ENCODE data around the gene NHLRC4. TPM values are rescaled to one million over a fixed set of nuclear protein-coding genes. Genes with fewer than 3 reads are reported as not detected.

NHLRC4 gene
- total and polyA plus RNA-seq, 2 of the 4 experiments (the other 2 are of a cell fraction) = 0.72 to 0.84 TPM

DNA sequence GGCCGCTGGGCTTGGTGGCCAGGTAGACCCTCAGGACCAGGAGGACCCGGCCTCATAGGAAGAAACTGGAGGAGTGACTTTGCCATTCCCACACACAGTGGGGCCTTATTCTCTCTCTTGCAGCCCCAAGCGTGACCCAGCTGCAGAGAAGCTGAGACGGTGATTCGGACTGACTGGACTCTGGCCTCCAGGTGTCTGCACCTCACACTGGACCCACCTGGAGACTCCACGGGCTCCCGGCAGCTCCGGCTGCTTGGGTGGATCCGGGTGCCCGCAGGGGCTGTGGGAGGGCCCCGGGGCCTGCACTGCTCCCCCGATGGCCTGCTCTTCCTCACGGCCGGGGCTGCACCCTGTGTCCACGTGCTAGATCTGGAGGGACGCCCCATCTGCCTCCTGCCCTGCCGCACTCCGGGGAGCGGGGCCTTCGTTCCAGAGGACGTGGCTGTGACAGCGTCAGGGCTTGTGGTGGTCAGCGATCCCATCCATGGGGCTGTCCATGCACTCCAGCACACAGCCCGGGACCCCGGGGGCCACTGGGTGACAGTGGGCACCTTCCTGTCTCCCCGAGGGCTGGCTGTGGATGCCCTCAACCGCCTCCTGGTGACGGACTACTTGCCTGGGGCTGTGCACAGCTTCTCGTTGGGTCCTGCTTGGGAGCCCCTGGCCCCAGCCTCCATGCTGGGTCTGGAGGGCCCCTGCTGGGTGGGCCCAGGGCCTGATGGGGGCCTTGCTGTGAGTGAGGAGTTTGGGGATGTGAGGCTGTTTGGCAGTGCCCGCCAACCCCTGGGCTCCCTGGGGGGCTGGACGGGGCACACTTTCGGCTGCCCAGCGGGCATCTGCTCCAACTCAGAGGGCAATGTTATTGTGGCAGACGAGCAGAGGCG lies 810 bp downstream of the NHLRC4 start:
- in situ Hi-C loops (cut with MboI; ENCODE audit: low sequenced_read_pairs) = no loop called here
- Histone ChIP-seq H3K18ac (ENCODE audit: low read depth, low read length) (no peak overlapping the region), H3K4me1 (ENCODE audit: control insufficient read depth, insufficient read depth, low read length) (peaks cover 23% of the 10 kb centered on the region), H3K56ac (ENCODE audit: extremely low read depth, insufficient read depth, low read length) (no peak overlapping the region), H3K4ac (ENCODE audit: low read depth, low read length) (no peak overlapping the region), H3K9me1 (ENCODE audit: insufficient read depth, low read length) (peaks cover 4% of the 10 kb centered on the region; the same call in 1 of the 2 replicates), H3K14ac (replicated peaks; ENCODE audit: low read depth, low read length) (no peak overlapping the region), H2AK5ac (ENCODE audit: low read depth, low read length) (peak overlapping the region; percentile 33; the same call in 1 of the 2 replicates), H3K9me3 (ENCODE audit: control insufficient read depth, insufficient read depth, low read length) (no peaks in the 10 kb centered on the region), H2BK5ac (ENCODE audit: low read depth, low read length, poor library complexity, severe bottlenecking) (no peak overlapping the region), H3K23ac (ENCODE audit: low read depth, low read length) (no peak overlapping the region), H2BK120ac (ENCODE audit: low read depth, low read length) (no peak overlapping the region), H3K79me1 (ENCODE audit: low read depth in 1 of 2, low read length in 2 of 2) (peaks cover 3 to 26% of the 10 kb centered on the region in 2 experiments; a peak in 2 of 4 replicates), H2BK20ac (ENCODE audit: low read depth, low read length) (no peak overlapping the region), H3K27me3 (ENCODE audit: control insufficient read depth, insufficient read depth, low read length) (peaks cover 2% of the 10 kb centered on the region; the same call in 1 of the 2 replicates), H2BK15ac (ENCODE audit: low read depth, low read length) (no peak overlapping the region), H3K4me3 (ENCODE audit: insufficient read depth, low read depth, low read length) (no peak overlapping the region), H2AFZ (replicated peaks; ENCODE audit: low read length, poor library complexity) (peak overlapping the region; percentile 3), H3K27ac (ENCODE audit: insufficient read depth, low read length) (no peak overlapping the region), H2AK9ac (replicated peaks; ENCODE audit: low read depth, low read length, poor library complexity) (peak overlapping the region; percentile 39), H3K4me2 (ENCODE audit: low read depth, low read length) (no peak overlapping the region; the same call in 1 of the 2 replicates), H4K91ac (ENCODE audit: insufficient read depth, low read depth, low read length) (no peak overlapping the region; the same call in 1 of the 2 replicates), H4K5ac (ENCODE audit: low read depth, low read length) (peak overlapping the region; percentile 67), H3K9ac (ENCODE audit: low read depth, low read length) (0 out of 2 replicates have a peak overlapping the region, but pooled peaks have one; percentile 34), H3K36me3 (ENCODE audit: control insufficient read depth, insufficient read depth, low read length) (no peaks in the 10 kb centered on the region), H4K20me1 (ENCODE audit: insufficient read depth, low read length) (peaks cover 8% of the 10 kb centered on the region; the same call in 1 of the 2 replicates), H4K8ac (ENCODE audit: low read depth in 2 of 2, low read length in 2 of 2) (peak overlapping the region; percentile 74 to 94; a peak in 3 of 4 replicates)
- 90% methylated on average over 18 of the region's 35 CpGs; no CpG with 5 or more reads in 1 of the 2 experiments for WGBS, 2 experiments (ENCODE audit: extremely low coverage in 2 of 2, insufficient read length in 1 of 2)
- intact Hi-C loops (cut with micrococcal nuclease) = no loop called here
- DNase-seq = no peak
- no TSS peak for BruUV-seq (replicated peaks)
- ChIA-PET POLR2A (ENCODE audit: unreplicated experiment) (no interaction called here), CTCF (no interaction called here)
- dilution Hi-C loops (cut with HindIII; ENCODE audit: low sequenced_read_pairs, unreplicated experiment) = no loop called here
- no peak for ATAC-seq (ENCODE audit: low read depth)
- TF ChIP-seq FOS (IDR thresholded peaks at IDR 0.05; ENCODE audit: low read depth, low read length) (no peak), RCOR1 (IDR thresholded peaks at IDR 0.05; ENCODE audit: insufficient replicate concordance, low read length) (no peak), POLR2A (IDR thresholded peaks at IDR 0.05; ENCODE audit: low read depth, low read length) (no peak), CEBPB (IDR thresholded peaks at IDR 0.05; ENCODE audit: low read depth, low read length) (no peak), MAFK (IDR thresholded peaks at IDR 0.05; ENCODE audit: low read depth, low read length) (no peak), MXI1 (IDR thresholded peaks at IDR 0.05; ENCODE audit: borderline replicate concordance, low read depth, low read length) (no peak), MAZ (IDR thresholded peaks at IDR 0.05; ENCODE audit: borderline replicate concordance, low read depth, low read length) (no peak), CHD1 (IDR thresholded peaks at IDR 0.05; ENCODE audit: low read depth, low read length) (no peak), RAD21 (IDR thresholded peaks at IDR 0.05; ENCODE audit: low read length) (no peak), SMC3 (IDR thresholded peaks at IDR 0.05; ENCODE audit: low read depth, low read length) (no peak), BHLHE40 (IDR thresholded peaks at IDR 0.05; ENCODE audit: low read depth, low read length) (no peak), RFX5 (IDR thresholded peaks at IDR 0.05; ENCODE audit: low read depth, low read length) (no peak), NFE2L2 (IDR thresholded peaks at IDR 0.05; ENCODE audit: low read depth, low read length) (no peak)
- TF ChIP-seq, protein P1, sequence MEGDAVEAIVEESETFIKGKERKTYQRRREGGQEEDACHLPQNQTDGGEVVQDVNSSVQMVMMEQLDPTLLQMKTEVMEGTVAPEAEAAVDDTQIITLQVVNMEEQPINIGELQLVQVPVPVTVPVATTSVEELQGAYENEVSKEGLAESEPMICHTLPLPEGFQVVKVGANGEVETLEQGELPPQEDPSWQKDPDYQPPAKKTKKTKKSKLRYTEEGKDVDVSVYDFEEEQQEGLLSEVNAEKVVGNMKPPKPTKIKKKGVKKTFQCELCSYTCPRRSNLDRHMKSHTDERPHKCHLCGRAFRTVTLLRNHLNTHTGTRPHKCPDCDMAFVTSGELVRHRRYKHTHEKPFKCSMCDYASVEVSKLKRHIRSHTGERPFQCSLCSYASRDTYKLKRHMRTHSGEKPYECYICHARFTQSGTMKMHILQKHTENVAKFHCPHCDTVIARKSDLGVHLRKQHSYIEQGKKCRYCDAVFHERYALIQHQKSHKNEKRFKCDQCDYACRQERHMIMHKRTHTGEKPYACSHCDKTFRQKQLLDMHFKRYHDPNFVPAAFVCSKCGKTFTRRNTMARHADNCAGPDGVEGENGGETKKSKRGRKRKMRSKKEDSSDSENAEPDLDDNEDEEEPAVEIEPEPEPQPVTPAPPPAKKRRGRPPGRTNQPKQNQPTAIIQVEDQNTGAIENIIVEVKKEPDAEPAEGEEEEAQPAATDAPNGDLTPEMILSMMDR (conservative IDR thresholded peaks at IDR 0.05; ENCODE audit: low read depth, low read length) = no peak
- TF ChIP-seq, protein P2, sequence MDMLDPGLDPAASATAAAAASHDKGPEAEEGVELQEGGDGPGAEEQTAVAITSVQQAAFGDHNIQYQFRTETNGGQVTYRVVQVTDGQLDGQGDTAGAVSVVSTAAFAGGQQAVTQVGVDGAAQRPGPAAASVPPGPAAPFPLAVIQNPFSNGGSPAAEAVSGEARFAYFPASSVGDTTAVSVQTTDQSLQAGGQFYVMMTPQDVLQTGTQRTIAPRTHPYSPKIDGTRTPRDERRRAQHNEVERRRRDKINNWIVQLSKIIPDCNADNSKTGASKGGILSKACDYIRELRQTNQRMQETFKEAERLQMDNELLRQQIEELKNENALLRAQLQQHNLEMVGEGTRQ (IDR thresholded peaks at IDR 0.05; ENCODE audit: low read depth, low read length) = no peak
